ENCODE measurements around the gene ATXN1. TPM values are rescaled to one million over a fixed set of nuclear protein-coding genes. Genes with fewer than 3 reads are reported as not detected.

Gene ATXN1
- total and polyA plus RNA-seq, 2 of the 13 experiments (the other 11 are each of a cell fraction or from before 2014, with no cell fraction given), result 20.7 to 39.5 TPM

DNA sequence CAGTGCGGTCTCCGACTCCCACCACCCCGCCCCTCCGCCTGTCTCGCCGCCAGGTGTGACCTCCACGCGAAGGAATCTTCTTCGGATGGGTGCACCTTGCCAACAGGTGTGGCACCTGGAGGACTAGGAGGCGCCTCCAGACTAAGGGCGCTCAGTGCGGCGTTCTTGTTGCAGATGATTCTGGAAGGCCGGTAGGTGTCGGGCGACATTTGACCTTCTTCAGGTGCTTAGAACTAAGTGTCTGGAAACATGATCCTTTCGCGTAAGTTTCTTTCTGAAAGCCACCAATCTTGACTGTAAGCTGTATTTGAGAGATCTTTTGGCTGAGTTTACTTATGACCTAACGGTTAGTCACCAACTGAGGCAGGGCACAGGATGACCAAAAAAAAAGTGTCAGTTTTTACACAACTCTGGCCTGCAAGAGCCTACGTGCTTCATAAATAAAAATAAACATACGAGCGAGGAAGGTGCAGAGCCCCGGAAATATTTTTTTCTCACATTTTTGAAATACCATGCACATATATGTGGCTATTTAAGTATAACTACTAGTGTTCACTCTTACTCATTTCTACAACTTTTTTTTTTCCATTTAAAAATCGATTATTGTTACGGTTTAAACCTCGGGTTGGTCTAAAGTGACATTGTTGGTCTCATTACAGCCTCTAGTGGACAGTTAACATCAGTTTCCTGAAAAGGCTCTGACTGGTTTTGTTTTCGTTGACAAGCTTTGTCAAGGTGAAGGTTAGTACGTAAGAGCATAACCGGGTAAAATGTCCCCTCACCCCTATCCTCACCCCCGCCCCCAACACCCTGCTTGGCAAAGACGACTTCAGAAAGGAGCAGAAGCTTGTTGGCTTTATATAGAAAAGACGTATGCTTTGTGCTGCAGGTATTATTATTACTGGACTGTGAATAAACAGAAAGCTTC is 1.6 kb upstream of the ATXN1 start (continued):
- TF ChIP-seq, protein P1, sequence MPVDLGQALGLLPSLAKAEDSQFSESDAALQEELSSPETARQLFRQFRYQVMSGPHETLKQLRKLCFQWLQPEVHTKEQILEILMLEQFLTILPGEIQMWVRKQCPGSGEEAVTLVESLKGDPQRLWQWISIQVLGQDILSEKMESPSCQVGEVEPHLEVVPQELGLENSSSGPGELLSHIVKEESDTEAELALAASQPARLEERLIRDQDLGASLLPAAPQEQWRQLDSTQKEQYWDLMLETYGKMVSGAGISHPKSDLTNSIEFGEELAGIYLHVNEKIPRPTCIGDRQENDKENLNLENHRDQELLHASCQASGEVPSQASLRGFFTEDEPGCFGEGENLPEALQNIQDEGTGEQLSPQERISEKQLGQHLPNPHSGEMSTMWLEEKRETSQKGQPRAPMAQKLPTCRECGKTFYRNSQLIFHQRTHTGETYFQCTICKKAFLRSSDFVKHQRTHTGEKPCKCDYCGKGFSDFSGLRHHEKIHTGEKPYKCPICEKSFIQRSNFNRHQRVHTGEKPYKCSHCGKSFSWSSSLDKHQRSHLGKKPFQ (CRISPR knock-in tag; IDR thresholded peaks at IDR 0.05; ENCODE audit: insufficient replicate concordance), result peak; percentile 1
- no peak for TF ChIP-seq HOXA5 (CRISPR knock-in tag; IDR thresholded peaks at IDR 0.05)
- peak; percentile 59 for TF ChIP-seq ELF3 (CRISPR knock-in tag; IDR thresholded peaks at IDR 0.05)
- no peak for TF ChIP-seq POLR2G (IDR thresholded peaks at IDR 0.05; ENCODE audit: low read depth, low read length)
- TF ChIP-seq ATAD3A (CRISPR knock-in tag; IDR thresholded peaks at IDR 0.05), result no peak
- no peak for TF ChIP-seq ZNF709 (CRISPR knock-in tag; IDR thresholded peaks at IDR 0.05)
- TF ChIP-seq, protein P2, sequence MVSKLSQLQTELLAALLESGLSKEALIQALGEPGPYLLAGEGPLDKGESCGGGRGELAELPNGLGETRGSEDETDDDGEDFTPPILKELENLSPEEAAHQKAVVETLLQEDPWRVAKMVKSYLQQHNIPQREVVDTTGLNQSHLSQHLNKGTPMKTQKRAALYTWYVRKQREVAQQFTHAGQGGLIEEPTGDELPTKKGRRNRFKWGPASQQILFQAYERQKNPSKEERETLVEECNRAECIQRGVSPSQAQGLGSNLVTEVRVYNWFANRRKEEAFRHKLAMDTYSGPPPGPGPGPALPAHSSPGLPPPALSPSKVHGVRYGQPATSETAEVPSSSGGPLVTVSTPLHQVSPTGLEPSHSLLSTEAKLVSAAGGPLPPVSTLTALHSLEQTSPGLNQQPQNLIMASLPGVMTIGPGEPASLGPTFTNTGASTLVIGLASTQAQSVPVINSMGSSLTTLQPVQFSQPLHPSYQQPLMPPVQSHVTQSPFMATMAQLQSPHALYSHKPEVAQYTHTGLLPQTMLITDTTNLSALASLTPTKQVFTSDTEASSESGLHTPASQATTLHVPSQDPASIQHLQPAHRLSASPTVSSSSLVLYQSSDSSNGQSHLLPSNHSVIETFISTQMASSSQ (IDR thresholded peaks at IDR 0.05; ENCODE audit: low read depth), result no peak
- TF ChIP-seq, protein P2 (CRISPR knock-in tag; IDR thresholded peaks at IDR 0.05; ENCODE audit: borderline replicate concordance), result no peak
- no peak for TF ChIP-seq ZFP82 (CRISPR knock-in tag; IDR thresholded peaks at IDR 0.05; ENCODE audit: borderline replicate concordance)
- TF ChIP-seq, protein P3, sequence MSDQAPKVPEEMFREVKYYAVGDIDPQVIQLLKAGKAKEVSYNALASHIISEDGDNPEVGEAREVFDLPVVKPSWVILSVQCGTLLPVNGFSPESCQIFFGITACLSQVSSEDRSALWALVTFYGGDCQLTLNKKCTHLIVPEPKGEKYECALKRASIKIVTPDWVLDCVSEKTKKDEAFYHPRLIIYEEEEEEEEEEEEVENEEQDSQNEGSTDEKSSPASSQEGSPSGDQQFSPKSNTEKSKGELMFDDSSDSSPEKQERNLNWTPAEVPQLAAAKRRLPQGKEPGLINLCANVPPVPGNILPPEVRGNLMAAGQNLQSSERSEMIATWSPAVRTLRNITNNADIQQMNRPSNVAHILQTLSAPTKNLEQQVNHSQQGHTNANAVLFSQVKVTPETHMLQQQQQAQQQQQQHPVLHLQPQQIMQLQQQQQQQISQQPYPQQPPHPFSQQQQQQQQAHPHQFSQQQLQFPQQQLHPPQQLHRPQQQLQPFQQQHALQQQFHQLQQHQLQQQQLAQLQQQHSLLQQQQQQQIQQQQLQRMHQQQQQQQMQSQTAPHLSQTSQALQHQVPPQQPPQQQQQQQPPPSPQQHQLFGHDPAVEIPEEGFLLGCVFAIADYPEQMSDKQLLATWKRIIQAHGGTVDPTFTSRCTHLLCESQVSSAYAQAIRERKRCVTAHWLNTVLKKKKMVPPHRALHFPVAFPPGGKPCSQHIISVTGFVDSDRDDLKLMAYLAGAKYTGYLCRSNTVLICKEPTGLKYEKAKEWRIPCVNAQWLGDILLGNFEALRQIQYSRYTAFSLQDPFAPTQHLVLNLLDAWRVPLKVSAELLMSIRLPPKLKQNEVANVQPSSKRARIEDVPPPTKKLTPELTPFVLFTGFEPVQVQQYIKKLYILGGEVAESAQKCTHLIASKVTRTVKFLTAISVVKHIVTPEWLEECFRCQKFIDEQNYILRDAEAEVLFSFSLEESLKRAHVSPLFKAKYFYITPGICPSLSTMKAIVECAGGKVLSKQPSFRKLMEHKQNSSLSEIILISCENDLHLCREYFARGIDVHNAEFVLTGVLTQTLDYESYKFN (CRISPR knock-in tag; conservative IDR thresholded peaks at IDR 0.05), result peak; percentile 11; the same call in 1 of the 2 replicates
- TF ChIP-seq, protein P4, sequence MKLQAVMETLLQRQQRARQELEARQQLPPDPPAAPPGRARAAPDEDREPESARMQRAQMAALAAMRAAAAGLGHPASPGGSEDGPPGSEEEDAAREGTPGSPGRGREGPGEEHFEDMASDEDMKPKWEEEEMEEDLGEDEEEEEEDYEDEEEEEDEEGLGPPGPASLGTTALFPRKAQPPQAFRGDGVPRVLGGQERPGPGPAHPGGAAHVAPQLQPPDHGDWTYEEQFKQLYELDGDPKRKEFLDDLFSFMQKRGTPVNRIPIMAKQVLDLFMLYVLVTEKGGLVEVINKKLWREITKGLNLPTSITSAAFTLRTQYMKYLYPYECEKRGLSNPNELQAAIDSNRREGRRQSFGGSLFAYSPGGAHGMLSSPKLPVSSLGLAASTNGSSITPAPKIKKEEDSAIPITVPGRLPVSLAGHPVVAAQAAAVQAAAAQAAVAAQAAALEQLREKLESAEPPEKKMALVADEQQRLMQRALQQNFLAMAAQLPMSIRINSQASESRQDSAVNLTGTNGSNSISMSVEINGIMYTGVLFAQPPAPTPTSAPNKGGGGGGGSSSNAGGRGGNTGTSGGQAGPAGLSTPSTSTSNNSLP (IDR thresholded peaks at IDR 0.05; ENCODE audit: low read depth, low read length), result peak; percentile 88
- TF ChIP-seq NCOA1 (CRISPR knock-in tag; IDR thresholded peaks at IDR 0.05), result no peak
- TF ChIP-seq SOX5 (CRISPR knock-in tag; IDR thresholded peaks at IDR 0.05; ENCODE audit: borderline replicate concordance), result peak; percentile 38; the same call in 1 of the 2 replicates
- TF ChIP-seq PRPF4 (IDR thresholded peaks at IDR 0.05; ENCODE audit: low read depth, low read length, poor library complexity, severe bottlenecking), result no peak
- TF ChIP-seq, protein P5, sequence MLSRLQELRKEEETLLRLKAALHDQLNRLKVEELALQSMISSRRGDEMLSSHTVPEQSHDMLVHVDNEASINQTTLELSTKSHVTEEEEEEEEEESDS (CRISPR knock-in tag; IDR thresholded peaks at IDR 0.05; ENCODE audit: borderline replicate concordance), result 0 out of 2 replicates have a peak, but pooled peaks have one; percentile 14
- peak; percentile 51 for TF ChIP-seq ASH2L (IDR thresholded peaks at IDR 0.05; ENCODE audit: insufficient read length, low read depth, low read length)
- TF ChIP-seq ARID2 (CRISPR knock-in tag; IDR thresholded peaks at IDR 0.05; ENCODE audit: borderline replicate concordance), result no peak
